ENCODE results near the gene LRIF1.
A peak's percentile ranks its signal among the peaks of the same experiment; 100 is the strongest.
"Not testable (repeated sequence)": the region's sequence is repeated elsewhere in the genome, so short reads cannot be mapped to it uniquely, and the experiment has no call there.

The LRIF1 gene, protein sequence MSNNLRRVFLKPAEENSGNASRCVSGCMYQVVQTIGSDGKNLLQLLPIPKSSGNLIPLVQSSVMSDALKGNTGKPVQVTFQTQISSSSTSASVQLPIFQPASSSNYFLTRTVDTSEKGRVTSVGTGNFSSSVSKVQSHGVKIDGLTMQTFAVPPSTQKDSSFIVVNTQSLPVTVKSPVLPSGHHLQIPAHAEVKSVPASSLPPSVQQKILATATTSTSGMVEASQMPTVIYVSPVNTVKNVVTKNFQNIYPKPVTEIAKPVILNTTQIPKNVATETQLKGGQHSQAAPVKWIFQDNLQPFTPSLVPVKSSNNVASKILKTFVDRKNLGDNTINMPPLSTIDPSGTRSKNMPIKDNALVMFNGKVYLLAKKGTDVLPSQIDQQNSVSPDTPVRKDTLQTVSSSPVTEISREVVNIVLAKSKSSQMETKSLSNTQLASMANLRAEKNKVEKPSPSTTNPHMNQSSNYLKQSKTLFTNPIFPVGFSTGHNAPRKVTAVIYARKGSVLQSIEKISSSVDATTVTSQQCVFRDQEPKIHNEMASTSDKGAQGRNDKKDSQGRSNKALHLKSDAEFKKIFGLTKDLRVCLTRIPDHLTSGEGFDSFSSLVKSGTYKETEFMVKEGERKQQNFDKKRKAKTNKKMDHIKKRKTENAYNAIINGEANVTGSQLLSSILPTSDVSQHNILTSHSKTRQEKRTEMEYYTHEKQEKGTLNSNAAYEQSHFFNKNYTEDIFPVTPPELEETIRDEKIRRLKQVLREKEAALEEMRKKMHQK

DNA sequence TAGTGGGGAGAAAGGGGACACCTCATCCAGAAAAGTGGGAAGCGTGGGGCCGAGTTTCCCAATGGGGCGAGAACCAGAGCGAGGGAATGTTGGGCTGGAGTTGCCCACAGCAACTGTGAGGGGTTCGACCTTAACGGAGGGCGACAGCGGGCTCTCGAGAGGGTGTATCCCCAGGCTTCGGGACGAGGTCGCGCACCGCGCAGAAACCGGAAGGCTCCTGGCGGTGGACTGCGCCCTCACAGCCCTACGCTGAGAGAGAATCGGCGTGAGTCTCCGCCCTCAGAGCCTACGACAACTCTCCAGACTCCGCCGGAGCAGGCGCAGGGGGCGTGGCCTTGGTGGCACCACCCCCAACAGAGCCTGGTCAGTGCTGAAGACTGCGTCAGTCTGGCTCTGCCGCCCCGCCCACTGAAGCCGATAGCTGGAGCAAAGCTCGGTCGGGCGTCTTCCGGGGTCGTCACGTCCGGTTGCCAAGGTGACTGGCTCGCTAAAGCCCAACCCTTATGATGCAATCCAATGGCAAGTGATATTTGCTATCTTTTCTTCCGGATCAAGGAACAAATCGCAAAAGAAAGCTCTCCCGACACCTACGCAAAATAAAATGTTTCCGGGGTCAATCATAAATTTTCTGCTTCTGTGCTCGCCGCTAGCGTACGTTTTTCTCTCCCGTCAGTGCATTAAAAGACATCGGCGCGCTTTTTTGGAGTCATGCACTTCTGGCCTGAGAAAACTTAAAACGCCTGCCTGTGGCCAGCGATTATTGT, at the start of gene LRIF1:
LRIF1 (minus strand) TSS at position 232 of the 764 bp plus-strand sequence. CDS start 234 bp downstream, outside the sequence.
- DNase-seq (ENCODE audit: low read depth): peak; percentile 99

DNA sequence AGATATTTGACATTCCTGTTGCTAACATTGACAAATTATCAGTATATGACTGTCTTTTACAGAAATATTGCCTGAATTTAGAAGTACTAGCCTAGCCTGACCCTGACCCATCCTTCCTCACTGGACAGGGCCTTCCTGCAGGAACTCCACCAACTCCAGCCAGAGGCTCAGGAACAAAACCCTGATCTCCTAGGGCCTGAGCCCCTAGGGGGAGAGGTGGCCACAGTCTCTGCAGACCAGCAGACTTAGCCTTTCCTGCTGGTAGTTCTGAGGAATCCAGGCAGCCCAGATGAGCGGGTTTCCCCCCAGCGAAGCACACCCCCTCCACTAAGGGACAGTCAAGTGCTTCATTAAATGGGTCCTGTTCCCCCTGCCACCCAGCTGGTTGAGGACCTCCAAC, 44.3 kb upstream of the LRIF1 start:
- DNase-seq (ENCODE audit: low read depth): no peak

DNA sequence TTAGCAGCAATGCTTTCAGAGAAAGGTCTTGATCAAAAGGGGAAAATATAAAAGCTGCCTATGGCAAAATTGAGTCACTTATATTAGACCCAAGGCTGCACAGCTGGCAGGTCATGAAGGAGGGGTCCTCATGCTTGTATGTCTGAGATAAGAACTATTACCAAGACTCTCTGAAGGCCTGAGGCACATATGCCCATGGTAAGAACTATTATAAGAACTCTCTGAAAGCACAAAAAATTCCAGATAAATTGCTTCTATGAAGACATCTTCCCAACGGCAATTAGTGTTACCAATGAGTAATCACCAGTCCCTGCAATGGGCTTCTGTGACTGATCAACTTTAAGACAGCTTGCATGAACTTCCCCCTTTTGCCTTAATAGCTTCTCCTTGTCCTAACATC, 42.8 kb upstream of the LRIF1 start:
- DNase-seq (ENCODE audit: low read depth): no peak

DNA sequence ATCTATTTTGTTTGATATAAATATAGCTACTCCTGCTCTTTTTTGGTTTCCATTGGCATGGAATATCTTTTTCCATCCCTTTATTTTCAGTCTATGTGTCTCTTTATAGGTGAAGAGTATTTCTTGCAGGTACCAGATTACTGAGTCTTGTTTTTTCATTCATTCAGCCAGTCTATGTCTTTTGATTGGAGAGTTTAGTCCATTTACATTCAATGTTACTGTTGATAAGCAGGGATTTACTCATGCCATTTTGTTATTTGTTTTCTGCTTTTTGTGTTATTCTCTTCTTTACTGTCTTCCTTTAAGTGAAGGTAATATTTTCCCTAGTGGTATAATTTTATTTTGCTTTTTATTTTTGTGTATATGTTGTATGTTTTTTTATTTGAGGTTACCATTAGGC, 35.9 kb upstream of the LRIF1 start:
- DNase-seq (ENCODE audit: low read depth): not testable (repeated sequence)

DNA sequence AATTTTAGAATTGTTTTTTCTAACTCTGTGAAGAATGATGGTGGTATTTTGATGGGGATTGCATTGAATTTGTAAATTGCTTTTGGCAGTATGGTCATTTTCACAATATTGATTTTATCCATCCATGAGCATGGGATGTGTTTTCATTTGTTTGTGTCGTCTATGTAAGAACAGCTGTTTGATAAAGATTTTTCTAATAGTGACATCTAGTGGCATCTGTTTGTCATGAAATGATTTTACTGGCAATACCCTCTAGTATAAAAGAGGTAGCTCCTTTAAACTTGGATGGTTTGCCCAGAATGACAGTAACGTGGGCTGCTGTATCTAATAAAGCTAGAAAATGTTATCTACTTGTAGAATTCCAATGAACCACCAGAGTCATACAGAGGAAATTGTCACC, 28.6 kb upstream of the LRIF1 start:
- not testable (repeated sequence) for DNase-seq (ENCODE audit: low read depth)

DNA sequence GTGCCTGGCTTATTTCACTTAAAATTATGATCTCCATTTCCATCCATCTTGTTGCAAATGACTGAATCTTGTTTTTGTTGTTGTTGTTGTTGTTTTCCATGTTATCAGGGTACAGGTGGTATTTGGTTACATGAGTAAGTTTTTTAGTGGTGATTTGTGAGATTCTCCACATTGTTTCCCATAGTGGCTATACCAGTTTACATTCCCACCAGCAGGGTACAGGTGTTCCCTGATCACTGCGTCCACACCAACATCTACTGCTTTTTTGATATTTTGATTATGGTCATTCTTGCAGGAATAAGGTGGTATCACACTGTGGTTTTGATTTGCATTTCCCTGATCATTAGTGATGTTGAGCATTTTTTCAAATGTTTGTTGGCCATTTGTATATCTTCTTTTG, 27.6 kb upstream of the LRIF1 start:
- not testable (repeated sequence) for DNase-seq (ENCODE audit: low read depth)

DNA sequence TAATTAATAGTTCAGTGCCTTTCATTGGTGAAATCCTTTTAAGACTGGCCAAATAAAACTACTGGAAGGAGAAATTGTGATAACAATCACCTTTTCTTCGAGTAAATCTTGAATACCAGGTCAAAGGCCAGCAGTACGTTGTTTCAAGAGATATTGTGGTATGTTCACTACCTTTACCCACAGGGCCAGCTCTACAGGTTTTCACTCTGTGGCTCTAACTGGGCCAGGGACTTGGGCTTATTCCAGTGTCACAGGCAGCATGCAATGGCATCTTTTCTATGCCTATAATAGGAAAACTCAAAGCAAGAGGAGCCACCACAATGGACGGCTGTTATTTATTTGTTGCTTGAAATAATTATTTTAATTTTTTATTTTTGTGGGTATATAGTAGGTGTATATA, 26.8 kb upstream of the LRIF1 start:
- no peak for DNase-seq (ENCODE audit: low read depth)

DNA sequence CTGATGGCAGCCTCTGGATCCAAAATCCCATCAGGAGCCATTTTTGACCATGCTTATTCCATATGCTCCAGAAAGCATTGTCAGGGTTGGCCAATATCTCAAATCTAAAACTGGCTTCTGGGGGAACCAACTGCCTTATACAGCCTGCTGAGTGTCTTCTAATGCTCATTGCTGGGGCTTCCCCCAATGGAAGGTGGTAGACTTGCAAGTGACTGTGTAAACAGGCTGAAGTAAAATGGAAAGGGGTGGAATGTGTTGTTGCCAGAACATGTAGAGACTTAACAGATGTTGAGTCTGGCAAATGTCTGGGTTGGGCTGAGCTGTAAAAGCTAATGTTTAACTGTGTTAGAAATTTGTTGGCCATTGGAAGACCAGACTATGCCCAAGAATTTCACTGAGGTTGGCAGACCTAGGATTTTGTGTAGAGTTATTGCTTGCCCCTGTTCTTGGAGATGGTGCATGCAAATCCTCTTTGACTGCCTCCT, 22.7 kb upstream of the LRIF1 start:
- no peak for DNase-seq (ENCODE audit: low read depth)

DNA sequence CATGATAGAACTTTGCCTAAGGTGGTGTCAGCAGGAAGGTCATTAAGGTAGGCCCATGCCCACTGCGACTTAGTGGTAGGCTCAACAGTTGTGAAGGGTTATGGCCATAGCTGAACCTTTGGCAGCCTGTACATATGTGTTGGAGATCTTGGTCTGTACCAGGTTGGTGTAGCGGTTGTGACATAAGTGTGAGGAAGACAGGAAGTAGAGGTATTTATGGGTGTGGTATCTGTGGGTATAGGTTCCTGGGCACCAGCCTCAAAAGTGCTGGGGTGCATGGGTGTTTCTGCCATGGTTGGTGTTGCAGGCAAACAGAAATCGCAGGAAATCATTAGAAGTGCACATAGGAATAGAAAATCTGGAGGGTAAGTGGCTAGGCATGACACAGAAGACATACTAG, 18.6 kb upstream of the LRIF1 start:
- no peak for DNase-seq (ENCODE audit: low read depth)

DNA sequence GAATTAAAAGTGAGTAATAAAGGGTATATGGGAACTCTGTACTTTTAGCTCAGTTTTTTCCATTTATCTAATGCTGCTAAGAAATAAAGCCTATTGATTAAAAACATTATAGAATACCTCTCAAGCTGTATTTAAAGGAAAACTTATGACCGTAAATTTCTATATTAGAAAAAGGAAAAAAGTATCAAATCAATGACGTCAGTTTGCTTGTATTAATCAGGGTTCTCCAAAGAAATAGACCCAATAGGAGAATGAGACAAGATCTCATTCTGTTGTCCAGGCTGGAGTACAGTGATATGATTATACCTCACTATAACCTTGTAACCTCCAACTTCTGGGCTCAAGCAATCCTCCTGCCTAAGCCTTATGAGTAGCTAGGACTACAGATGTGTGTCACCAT, 15.4 kb upstream of the LRIF1 start:
- no peak for DNase-seq (ENCODE audit: low read depth)

DNA sequence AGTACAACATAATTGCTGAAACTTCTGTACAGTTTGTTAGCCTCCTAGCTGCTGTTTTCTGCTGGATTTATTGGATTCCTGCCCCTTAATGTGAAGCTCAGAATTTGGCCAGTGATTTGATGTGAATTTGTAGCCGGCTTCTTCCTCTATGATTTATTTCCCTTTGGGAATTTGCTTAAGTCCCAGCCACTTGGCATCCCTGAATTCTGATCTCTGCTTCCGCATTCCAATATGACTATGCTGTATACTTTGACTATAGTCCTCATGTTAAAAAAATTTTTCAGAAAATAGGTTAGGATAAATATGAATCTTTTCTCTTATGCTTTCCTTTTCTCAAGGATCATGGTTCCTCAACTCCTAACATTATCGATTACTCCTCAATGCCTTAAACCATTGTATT, 12.4 kb upstream of the LRIF1 start:
- no peak for DNase-seq (ENCODE audit: low read depth)

DNA sequence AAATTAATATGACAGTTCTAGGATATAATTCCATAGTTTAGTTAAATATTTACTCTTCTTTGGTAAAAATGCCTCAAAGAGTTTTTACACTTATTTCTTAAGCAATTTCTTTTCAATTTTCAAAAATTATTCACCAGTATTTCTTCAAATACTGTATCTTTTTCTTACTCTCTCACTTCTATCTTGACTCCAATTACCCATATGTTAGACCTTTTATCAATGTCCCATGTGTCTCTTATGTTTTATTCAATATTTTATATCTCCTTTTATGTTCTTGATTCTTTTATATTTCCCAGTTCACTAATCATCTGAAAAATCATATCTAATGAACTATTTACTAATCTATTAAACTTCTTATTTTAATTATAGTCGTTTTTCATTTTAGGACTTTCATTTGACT, 11.5 kb upstream of the LRIF1 start:
- DNase-seq (ENCODE audit: low read depth): no peak

DNA sequence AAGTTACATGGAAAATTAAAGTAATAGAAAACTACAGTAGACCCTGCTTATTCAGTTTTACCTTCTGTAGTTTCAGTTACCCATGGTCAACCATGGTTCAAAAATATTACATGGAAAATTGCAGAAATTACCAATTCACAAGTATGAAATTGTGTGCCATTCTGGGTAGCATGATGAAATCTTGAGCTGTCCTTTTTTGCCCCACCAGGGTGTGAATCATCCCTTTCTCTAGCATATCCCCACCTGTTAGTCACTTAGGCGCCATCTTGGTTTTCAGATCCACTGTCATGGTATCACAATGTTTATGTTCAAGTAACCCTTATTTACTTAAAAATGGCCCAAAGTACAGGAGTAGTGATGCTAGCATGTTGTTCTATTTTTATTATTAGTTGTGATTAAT, 3.5 kb upstream of the LRIF1 start:
- DNase-seq (ENCODE audit: low read depth): no peak

DNA sequence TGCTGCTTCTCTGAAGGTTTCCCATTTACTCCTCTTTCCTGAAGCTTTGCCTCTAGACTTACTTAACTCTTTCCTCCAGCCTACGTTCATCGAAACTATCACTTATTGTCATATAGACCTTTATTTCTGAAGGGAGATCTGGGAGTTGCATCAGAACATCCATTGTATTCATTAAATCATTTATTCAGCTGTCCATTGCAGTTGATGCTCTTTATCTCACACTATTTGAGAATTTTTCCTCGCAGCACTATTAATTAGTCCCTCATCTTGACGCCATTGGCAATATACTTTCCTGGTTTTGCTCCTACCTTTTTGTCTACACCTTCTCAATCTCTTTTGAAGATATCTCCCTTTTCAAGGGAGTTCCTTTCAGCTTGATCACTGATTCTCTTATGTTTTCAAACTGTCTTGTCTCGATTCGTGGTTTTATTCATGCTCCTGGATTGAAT, 757 bp upstream of the LRIF1 start:
- no peak for DNase-seq (ENCODE audit: low read depth)

DNA sequence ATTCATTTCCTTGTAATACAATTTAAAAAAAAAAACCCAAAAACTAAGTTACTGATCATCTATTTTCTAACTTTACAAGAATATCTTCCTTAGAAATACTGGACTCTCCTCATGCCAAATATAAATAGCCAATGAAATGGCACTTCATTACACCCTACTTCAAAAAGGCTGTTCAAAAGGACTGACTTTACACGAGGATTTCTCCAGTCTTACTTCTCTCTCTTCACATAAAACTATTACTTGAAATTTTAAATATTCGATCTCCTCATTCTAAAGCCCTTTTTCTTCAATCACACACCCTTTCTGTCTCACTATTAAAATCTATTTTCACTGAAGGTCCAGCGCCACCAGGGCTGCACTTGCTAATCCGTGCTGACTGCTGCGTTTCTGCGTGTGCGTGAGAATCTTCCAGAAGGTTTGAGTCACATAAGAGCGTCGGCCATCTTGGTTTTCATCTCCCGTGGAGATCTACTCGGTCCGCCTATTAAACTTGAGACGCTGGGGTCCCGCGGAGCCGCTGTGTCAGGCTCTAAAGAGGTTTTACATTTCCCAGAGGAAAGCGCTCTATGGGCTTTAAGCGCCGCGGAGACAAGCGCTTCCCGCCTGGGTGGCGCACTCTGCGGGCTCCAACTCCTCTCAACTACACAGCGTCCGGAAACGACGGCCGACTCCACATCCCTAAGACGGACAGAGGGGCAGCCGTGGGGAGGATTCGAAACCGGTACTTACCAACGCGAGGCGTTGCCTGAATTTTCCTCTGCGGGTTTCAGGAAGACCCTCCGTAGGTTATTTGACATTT, 631 bp downstream of the LRIF1 start:
- DNase-seq (ENCODE audit: low read depth): peak; percentile 9

DNA sequence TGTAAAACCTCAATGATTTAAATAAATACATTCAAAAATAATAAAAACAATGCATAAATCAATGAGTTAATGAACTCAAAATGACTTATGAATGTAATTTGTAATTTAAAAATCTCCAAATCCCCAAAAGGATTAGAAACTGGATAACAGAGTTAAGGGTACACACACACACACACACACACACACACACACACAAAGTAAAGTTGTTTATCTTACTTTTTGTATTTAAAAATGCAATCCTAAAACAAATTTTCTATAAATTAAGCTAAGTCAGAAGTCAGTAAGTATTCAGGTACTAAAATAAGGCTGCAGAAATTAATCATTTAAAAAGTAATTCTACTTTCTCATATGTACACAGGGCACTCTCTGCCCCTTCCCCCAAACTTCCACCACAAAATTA, 1.8 kb downstream of the LRIF1 start:
- DNase-seq (ENCODE audit: low read depth): no peak

DNA sequence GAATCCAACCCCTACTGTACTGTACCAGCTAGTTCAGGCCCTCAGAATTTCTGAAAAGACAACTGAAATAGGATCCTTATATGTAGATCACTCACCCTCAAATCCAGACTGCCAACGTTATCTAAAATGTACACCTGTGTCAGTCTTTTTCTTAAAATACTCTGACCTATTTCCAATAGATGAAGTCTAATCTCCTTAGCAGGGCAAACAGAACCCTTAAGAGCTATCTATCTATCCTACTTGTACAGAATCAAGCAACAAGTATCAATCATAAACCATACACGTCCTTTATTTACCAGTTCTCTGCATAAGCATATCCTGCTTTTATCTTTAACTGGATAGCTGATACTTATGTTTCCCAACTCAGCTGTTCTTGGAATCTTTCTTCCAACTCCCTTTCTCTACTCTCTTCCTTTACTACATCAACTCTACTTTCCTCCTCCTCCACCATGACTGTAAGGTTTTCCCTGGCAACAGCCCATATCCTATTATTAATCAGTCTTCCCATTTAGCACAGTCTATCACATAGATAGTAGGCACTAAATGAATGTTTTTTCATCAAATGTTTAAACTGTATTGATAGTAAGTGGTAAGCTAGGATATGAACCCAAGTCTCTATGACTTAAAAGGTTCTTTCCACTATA, 2.8 kb downstream of the LRIF1 start:
- no peak for DNase-seq (ENCODE audit: low read depth)

DNA sequence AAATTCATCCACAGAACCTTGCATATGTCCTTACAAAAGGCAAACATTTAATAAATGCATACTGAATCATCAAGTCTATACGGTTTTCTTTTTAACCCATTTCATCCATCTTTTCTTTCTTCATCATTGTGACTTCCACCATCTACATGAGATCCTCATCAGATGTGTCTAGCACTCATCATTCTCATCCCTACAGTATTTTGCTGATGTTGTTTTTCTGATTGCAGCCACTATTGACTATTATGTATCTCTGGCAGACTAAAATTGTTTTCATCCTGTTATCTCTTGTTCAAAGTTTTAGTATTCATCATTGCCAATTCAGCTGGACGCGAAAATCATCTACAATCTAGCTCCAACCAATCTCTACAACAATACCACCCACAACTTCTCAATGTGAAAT, 5.9 kb downstream of the LRIF1 start:
- no peak for DNase-seq (ENCODE audit: low read depth)

DNA sequence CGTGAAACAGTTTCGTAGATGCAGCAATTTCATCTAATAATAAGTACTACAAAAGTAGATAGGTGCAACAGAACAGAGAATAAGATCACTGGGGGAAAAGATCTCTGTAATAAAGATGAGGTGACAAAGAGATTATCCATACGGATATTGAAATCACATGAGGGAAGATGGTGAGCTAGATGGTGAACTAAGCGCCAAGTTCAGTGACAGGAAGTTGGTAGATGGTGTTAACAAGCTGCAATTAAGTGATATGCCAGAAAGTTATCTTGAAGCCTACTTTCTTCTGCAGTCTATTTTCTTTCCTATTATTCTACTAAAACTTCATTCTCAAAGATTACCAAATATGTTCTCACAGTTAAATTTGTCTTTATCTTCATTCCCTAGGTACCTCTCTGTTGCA, 7.1 kb downstream of the LRIF1 start:
- DNase-seq (ENCODE audit: low read depth): no peak

DNA sequence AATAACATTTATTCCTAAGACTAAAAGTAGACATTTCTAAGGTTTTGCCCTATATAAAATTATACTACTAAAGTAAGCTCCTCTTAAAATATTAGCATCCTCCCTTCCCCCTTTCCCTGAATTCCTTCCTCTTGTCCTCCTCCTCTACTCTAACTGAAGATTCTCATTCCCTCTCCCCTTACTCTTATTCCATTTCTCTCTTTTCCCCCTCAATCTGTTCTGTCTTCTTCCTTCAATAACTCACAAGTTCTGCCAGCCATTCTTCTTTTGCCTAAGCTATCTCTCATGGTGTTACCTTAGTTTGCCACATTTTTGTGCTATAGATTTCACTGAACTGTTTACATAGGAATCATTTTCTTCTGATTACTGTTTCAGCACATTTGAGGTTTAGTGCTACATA, 10.7 kb downstream of the LRIF1 start:
- DNase-seq (ENCODE audit: low read depth): no peak

DNA sequence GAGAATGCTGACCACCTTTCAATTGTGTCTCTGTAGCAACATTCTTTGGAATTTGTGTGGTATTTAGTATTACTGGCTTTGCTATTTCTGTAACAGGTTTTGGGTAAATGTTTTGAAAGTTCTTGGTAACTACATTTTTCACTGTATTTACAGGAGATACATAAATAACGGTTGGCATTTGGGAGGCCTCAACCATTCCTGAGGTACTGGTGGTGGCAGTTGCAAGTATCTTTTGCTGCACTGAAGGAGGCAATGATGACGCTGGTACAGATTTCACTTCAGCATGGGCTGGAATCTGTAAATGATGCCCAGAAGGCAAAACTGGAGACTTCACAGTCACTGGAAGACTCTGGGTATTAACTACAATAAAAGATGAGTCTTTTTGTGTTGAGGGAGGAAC, 11.7 kb downstream of the LRIF1 start:
- DNase-seq (ENCODE audit: low read depth): no peak

Measured in T-helper 22 cell (primary cell).